GM23248 (cell line): ENCODE results near the gene SVEP1. TPM values are rescaled to one million over a fixed set of nuclear protein-coding genes. Genes with fewer than 3 reads are reported as not detected.
A peak's percentile ranks its signal among the peaks of the same experiment; 100 is the strongest.

Experiments used
- DNase-seq: peaks from one replicate; pipeline ENCODE4 v3.0.0-alpha.2; 2015
- H2AFZ ChIP-seq: fragments of 200-600 bp; sonication (generic); 2 replicates; pipeline ENCODE4 v1.6.1; 2016; ENCODE audit warnings: antibody characterized with exemption
- H3F3A ChIP-seq: fragments of 200-600 bp; sonication (generic); 2 replicates; pipeline ENCODE4 v1.6.1; 2016; ENCODE audit warnings: mild to moderate bottlenecking, antibody characterized with exemption, mixed run types; ENCODE audit not compliant: insufficient read depth
- H3K27ac ChIP-seq: fragments of 200-600 bp; sonication (generic); 2 replicates; pipeline ENCODE4 v1.5.1; 2016; ENCODE audit warnings: mild to moderate bottlenecking
- H3K27me3 ChIP-seq: fragments of 200-600 bp; sonication (generic); replicated peaks from 2 replicates; pipeline ENCODE4 v1.6.1; 2016; ENCODE audit warnings: mild to moderate bottlenecking; ENCODE audit not compliant: insufficient read depth
- H3K36me3 ChIP-seq: fragments of 200-600 bp; sonication (generic); 2 replicates; pipeline ENCODE4 v1.6.1; 2016; ENCODE audit warnings: low read depth, mild to moderate bottlenecking
- H3K4me1 ChIP-seq: fragments of 200-600 bp; sonication (generic); 2 replicates; pipeline ENCODE4 v1.6.1; 2016; ENCODE audit warnings: mild to moderate bottlenecking; ENCODE audit not compliant: insufficient read depth
- H3K4me2 ChIP-seq: fragments of 200-600 bp; sonication (generic); one replicate; pipeline ENCODE4 v1.6.1; 2016; ENCODE audit warnings: mild to moderate bottlenecking; ENCODE audit not compliant: unreplicated experiment
- H3K4me3 ChIP-seq: fragments of 200-600 bp; sonication (generic); 2 replicates; pipeline ENCODE4 v1.5.1; 2016; ENCODE audit warnings: mild to moderate bottlenecking
- H3K79me2 ChIP-seq: fragments of 200-600 bp; sonication (generic); 2 replicates; pipeline ENCODE4 v1.6.1; 2016; ENCODE audit warnings: mild to moderate bottlenecking; ENCODE audit not compliant: insufficient read depth
- H3K9ac ChIP-seq: fragments of 200-600 bp; sonication (generic); 2 replicates; pipeline ENCODE4 v1.6.1; 2016; ENCODE audit warnings: mild to moderate bottlenecking
- H3K9me2 ChIP-seq: fragments of 200-600 bp; sonication (generic); 2 replicates; pipeline ENCODE4 v1.6.1; 2016; ENCODE audit warnings: mixed run types, mild to moderate bottlenecking, moderate library complexity; ENCODE audit not compliant: insufficient read depth
- H3K9me3 ChIP-seq: fragments of 200-600 bp; sonication (generic); one replicate; pipeline ENCODE4 v1.6.1; 2017; ENCODE audit warnings: low read depth
- H4K20me1 ChIP-seq: fragments of 200-600 bp; sonication (generic); 2 replicates; pipeline ENCODE4 v1.6.0; 2016; ENCODE audit not compliant: insufficient read depth
- EZH2 ChIP-seq: fragments of 200-600 bp; sonication (generic); IDR thresholded peaks from 2 replicates; pipeline ENCODE4 v1.6.1; 2018; ENCODE audit warnings: antibody characterized with exemption, mild to moderate bottlenecking; ENCODE audit not compliant: insufficient read depth, poor library complexity, severe bottlenecking
- EZH2phosphoT487 ChIP-seq: fragments of 200-600 bp; sonication (generic); IDR thresholded peaks from 2 replicates; pipeline ENCODE4 v1.6.1; 2018; ENCODE audit warnings: antibody characterized with exemption, moderate library complexity, mild to moderate bottlenecking, low read depth; ENCODE audit not compliant: insufficient read depth
- WGBS, 2 experiments: methylation state at CpG; one replicate each; pipeline ENCODE4 v1.1.6; 2015 to 2017; ENCODE audit warnings: low lambda C conversion rate in 2 of 2, low coverage in 1 of 2; ENCODE audit errors: missing lambda C conversion rate in 2 of 2; 5-methylcytosine and 5-hydroxymethylcytosine counted together
- in situ Hi-C: fragments of 300-500 bp; cut with MboI; formaldehyde crosslinking; loops from 2 replicates; pipeline ENCODE4 v1.15.0; 2020
- polyA plus RNA-seq: library from polyadenylated mRNA; unstranded; fragments of >200 nt; fragmentation: Nextera tagmentation; extraction: Ambion mirVana; gene quantifications from 2 replicates; pipeline ENCODE4 v1.2.1, GENCODE V29; 2016
- total RNA-seq: library from RNA; depleted of rRNA; stranded (reverse); fragments of >200 nt; shearing (Covaris generic); gene quantifications from 2 replicates; pipeline ENCODE4 v1.2.3, GENCODE V29; 2014; rRNA removed

The SVEP1 gene
- total RNA-seq (47.3 and 50.5 TPM in 2 replicates), polyA plus RNA-seq (12.6 and 13.6 TPM in 2 replicates)

DNA sequence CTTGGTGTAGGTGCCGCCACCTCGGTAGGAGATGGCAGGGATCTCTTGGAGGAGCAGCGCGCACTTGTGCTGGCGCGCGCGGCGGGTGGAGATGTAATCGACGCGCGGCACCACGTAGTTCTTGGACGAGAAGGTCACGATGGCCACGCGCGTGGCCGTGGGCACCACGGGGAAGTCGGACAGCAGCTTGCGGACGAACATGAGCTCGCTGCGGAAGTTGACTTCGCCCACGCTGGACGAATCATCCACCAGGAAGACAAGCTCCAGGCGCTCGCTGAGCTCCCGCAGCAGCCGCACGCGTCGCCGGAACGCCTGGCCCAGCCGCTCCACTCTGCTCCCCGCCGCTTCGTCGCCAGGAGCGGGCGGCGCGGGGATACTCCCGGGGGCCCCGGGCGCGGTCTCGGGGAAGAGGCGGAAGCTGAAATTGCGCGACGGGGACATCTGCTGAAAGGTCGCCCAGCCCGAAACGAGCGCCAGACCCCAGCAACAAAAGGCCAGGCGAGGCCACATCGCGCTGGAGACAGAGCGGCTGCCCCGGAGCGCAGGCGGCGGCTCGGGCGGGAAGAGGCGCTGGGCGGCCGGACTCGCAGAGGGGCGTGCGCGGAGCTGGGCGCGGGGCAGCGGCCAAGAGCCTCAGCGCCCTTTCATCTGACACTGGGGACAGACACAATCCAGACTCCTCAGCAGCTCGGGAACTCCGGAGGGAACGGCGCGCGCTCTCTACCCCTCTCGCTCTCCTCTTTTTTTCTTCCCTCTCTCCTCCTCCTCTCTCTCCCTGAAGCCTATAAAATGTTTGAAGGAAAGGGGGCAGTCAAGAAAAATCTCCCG is at the start of gene SVEP1:
SVEP1 (minus strand) TSS at position 708 of the 828 bp plus-strand sequence; CDS start at position 510, 198 bp downstream.
- TF ChIP-seq EZH2phosphoT487 (no peak), EZH2 (no peak)
- Histone ChIP-seq H3K4me2 (peak within 1 kb of the TSS; percentile 93), H4K20me1 (no peaks in the 10 kb centered on the region), H3K27ac (peak within 1 kb of the TSS; percentile 72), H3K36me3 (no peaks in the 10 kb centered on the region; the same call in 1 of the 2 replicates), H3K9me3 (no peaks in the 10 kb centered on the region), H3K9me2 (no peaks in the 10 kb centered on the region), H3K27me3 (no peaks in the 10 kb centered on the region), H3K4me3 (peak within 1 kb of the TSS; percentile 96), H3K79me2 (peaks cover 41% of the 10 kb centered on the region), H3K9ac (peak within 1 kb of the TSS; percentile 80), H2AFZ (peak within 1 kb of the TSS; percentile 71), H3F3A (peaks cover 44% of the 10 kb centered on the region), H3K4me1 (peaks cover 42% of the 10 kb centered on the region)
- WGBS, 2 experiments = 1% methylated on average over 86 to 89 of the region's 89 CpGs
- DNase-seq = peak; percentile 92
- in situ Hi-C loops = no loop called here

DNA sequence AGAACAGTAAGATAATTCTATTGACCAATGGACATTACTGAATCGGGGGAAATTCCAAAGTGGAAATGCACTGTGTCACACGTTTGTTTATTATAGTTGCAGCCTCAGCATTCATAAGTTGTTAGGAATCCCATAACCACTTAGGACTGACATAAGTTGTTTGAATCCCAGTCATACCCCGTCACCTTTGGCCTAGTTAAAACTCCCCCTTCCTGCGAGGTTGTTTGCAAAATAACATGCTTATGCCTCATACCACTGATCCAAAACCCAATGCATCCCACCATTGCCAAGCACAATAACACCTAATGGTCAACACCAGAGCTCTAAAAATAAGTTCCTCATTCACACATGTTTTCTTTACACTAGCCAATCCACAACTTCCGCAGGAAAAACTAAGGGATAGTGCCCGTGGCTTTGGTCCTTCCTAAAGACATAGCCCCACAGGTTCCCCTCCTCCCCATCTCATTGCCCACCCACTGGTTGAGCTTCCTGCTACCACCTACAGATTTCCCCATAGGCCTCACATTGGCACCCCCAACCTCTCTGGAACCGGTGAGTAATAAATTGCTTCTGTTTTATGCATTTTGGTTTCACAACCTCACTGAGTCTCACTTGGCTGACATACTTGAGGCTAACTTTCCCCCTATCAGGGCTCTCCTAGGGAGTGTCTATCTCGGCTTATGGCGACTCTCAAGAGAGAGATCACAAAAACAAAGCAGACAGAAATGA is 46.7 kb upstream of the SVEP1 start:
- WGBS, 2 experiments = 19 to 21% methylated on average over 9 of the region's 9 CpGs
- DNase-seq = peak; percentile 93
- Histone ChIP-seq H3K9me2 (no peaks in the 10 kb centered on the region), H3K79me2 (no peaks in the 10 kb centered on the region), H3K9me3 (no peaks in the 10 kb centered on the region), H3K9ac (peak overlapping the region; percentile 46), H3K4me1 (peaks cover 21% of the 10 kb centered on the region), H3K4me2 (peak overlapping the region; percentile 66), H3K27ac (peak overlapping the region; percentile 88), H3K4me3 (peak overlapping the region; percentile 42), H2AFZ (peak overlapping the region; percentile 61), H3K36me3 (no peaks in the 10 kb centered on the region), H3K27me3 (no peaks in the 10 kb centered on the region), H4K20me1 (no peaks in the 10 kb centered on the region), H3F3A (peaks cover 19% of the 10 kb centered on the region)
- TF ChIP-seq EZH2phosphoT487 = 0 out of 2 replicates have a peak, but pooled peaks have one; percentile 37
- no peak for TF ChIP-seq EZH2
- in situ Hi-C loops = no loop called here

DNA sequence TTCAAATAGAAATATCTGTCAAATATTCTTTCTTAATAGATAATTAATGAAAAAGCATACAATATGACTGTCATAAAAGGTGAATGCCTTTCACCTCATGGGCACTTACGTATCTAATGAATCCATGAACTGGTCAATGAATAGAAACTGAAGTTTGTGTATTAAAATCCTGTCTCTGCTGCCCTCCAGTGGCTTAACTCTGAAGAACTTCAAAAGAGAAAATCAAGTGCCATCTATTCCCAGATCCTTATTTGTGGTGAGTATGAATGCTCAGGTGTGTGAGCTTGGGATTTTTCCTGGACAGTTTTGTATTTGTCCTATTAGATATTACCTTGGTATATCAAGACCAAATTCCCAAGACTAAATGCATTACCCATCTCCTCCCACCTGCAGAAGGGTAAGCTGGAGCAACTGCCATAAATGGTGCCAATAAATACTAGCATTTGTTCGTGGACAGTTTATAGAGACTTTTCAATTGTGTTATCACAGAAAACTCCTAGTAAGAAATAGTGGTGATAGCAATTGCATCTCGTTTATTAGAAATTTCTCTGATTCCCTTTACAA is 44.0 kb upstream of the SVEP1 start:
- no peaks in the 10 kb centered on the region for H3K9me2 ChIP-seq
- TF ChIP-seq EZH2 (no peak), EZH2phosphoT487 (no peak)
- H3K4me3 ChIP-seq = no peak overlapping the region
- no peak overlapping the region for H2AFZ ChIP-seq
- H3K4me1 ChIP-seq = peaks cover 38% of the 10 kb centered on the region
- no peaks in the 10 kb centered on the region for H4K20me1 ChIP-seq
- 24 to 25% methylated on average over 3 of the region's 3 CpGs for WGBS, 2 experiments
- in situ Hi-C loops = no loop called here
- H3K4me2 ChIP-seq = no peak overlapping the region
- DNase-seq = peak; percentile 71
- H3K36me3 ChIP-seq = no peaks in the 10 kb centered on the region
- no peaks in the 10 kb centered on the region for H3K9me3 ChIP-seq
- no peaks in the 10 kb centered on the region for H3K27me3 ChIP-seq
- peaks cover 32% of the 10 kb centered on the region for H3F3A ChIP-seq
- no peak overlapping the region for H3K27ac ChIP-seq
- H3K79me2 ChIP-seq = no peaks in the 10 kb centered on the region
- H3K9ac ChIP-seq = no peak overlapping the region

DNA sequence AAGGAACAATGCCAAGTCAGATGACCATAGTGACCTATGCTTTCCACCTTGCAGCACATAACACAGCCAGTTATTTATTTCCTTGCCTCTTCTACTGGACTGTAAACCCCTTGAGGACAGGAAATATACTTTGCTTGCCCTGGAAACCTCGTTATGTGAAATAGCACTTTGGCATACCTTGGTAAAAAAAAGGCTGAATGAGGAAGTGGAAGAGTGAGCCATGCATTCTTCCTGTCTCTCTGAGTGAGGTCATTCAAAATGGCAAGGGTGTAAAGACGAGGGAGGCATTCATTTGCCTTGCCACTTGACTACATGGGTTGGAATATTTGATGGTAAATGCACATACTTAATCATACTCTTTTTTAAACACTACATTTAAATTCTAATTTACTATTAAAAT is 42.8 kb upstream of the SVEP1 start:
- H3K9ac ChIP-seq = no peak overlapping the region
- no peaks in the 10 kb centered on the region for H4K20me1 ChIP-seq
- H3K4me3 ChIP-seq = no peak overlapping the region
- DNase-seq = no peak
- H2AFZ ChIP-seq = no peak overlapping the region
- peaks cover 26% of the 10 kb centered on the region for H3F3A ChIP-seq
- no peaks in the 10 kb centered on the region for H3K9me3 ChIP-seq
- WGBS, 2 experiments = 98% methylated on average over 2 of the region's 2 CpGs
- H3K4me2 ChIP-seq = no peak overlapping the region
- no peaks in the 10 kb centered on the region for H3K9me2 ChIP-seq
- in situ Hi-C loops = no loop called here
- peaks cover 37% of the 10 kb centered on the region for H3K4me1 ChIP-seq
- TF ChIP-seq EZH2phosphoT487 = no peak
- no peak for TF ChIP-seq EZH2
- H3K27me3 ChIP-seq = no peaks in the 10 kb centered on the region
- no peaks in the 10 kb centered on the region for H3K79me2 ChIP-seq
- no peak overlapping the region for H3K27ac ChIP-seq
- no peaks in the 10 kb centered on the region for H3K36me3 ChIP-seq
